A549 (cell line): ENCODE data around the gene TTLL13. TPM values are rescaled to one million over a fixed set of nuclear protein-coding genes. Genes with fewer than 3 reads are reported as not detected.

Source experiments
- ATAC-seq, 2 experiments: fragments of 200-7000 bp in 1 of 2; fragments of >200 bp in 1 of 2; cut with Nextera tagmentation in 1 of 2; cut with Tn5 transposase in 1 of 2; 3 replicates each; pipeline versions ENCODE4 v1.8.0 to v1.9.1; 2018 to 2020; ENCODE audit warnings: mild to moderate bottlenecking in 1 of 2, moderate library complexity in 1 of 2
- CTCF ChIA-PET: fragments of 300-600 bp; sonication (Branson Sonifier 250); formaldehyde crosslinking; extraction: SDS; loops from one replicate; lab custom pipeline; 2021; ENCODE audit warnings: antibody characterized with exemption, inconsistent platforms; lab: Yijun Ruan, JAX
- POLR2A ChIA-PET: fragments of 350-600 bp; formaldehyde crosslinking; extraction: SDS; loops from one replicate; lab custom pipeline; 2021; ENCODE audit warnings: antibody characterized with exemption, inconsistent platforms; lab: Yijun Ruan, JAX
- DNase-seq, 2 experiments: peaks; one replicate each; pipeline versions ENCODE4 v3.0.0 to v3.0.0-alpha.2; 2011 to 2016; ENCODE audit warnings: low read depth in 1 of 2, low spot score in 1 of 2
- FAIRE-seq: peaks from 2 replicates; lab custom pipeline; 2011; peaks lifted over from hg19 to GRCh38; lab: Jason Lieb, UNC
- H3K27ac ChIP-seq, 2 experiments: fragments of >200 bp; sonication (Bioruptor Twin); formaldehyde crosslinking; 3 replicates each; pipeline ENCODE4 v1.5.1; 2016 to 2017
- H3K4me1 ChIP-seq: fragments of >200 bp; sonication (Bioruptor Twin); formaldehyde crosslinking; 3 replicates; pipeline ENCODE4 v1.6.1; 2016
- H3K4me2 ChIP-seq: fragments of >200 bp; sonication (Bioruptor Twin); formaldehyde crosslinking; 3 replicates; pipeline ENCODE4 v1.6.1; 2016
- H3K4me3 ChIP-seq: fragments of >200 bp; sonication (Bioruptor Twin); formaldehyde crosslinking; 3 replicates; pipeline ENCODE4 v1.5.1; 2016
- H3K9me3 ChIP-seq: fragments of >200 bp; sonication (Bioruptor Twin); formaldehyde crosslinking; 3 replicates; pipeline ENCODE4 v1.6.1; 2016
- CHD2 ChIP-seq: fragments of 150-350 bp; IDR thresholded peaks from 2 replicates; pipeline ENCODE4 v1.6.1; 2014; ENCODE audit warnings: low read length; ENCODE audit not compliant: partially characterized antibody
- CHD4 ChIP-seq: fragments of 200-600 bp; sonication (generic); IDR thresholded peaks from 2 replicates; pipeline ENCODE4 v1.6.1; 2016; ENCODE audit warnings: antibody characterized with exemption, mild to moderate bottlenecking, borderline replicate concordance
- ESRRA ChIP-seq: fragments of 150-350 bp; IDR thresholded peaks from 2 replicates; pipeline ENCODE4 v1.6.1; 2014; ENCODE audit warnings: mild to moderate bottlenecking, low read length, borderline replicate concordance
- HOXA7 ChIP-seq: fragments of 250-450 bp; sonication (Bioruptor Pico); IDR thresholded peaks from 2 replicates; pipeline ENCODE4 v1.5.0; 2020; ENCODE audit warnings: mild to moderate bottlenecking, moderate library complexity
- HOXB13 ChIP-seq: fragments of 250-450 bp; sonication (Bioruptor Pico); IDR thresholded peaks from 2 replicates; pipeline ENCODE4 v1.5.0; 2020; ENCODE audit warnings: low read depth, mild to moderate bottlenecking, moderate library complexity
- HOXB5 ChIP-seq: fragments of 250-450 bp; sonication (Bioruptor Pico); IDR thresholded peaks from 2 replicates; pipeline ENCODE4 v1.5.0; 2020; ENCODE audit warnings: mild to moderate bottlenecking, moderate library complexity
- KDM5A ChIP-seq: fragments of 200-600 bp; sonication (generic); IDR thresholded peaks from 2 replicates; pipeline ENCODE4 v1.6.1; 2016; ENCODE audit warnings: antibody characterized with exemption, mild to moderate bottlenecking
- MAFK ChIP-seq: fragments of 450-650 bp; IDR thresholded peaks from 2 replicates; pipeline ENCODE4 v1.6.1; 2014; ENCODE audit not compliant: partially characterized antibody
- POLR2A ChIP-seq: IDR thresholded peaks from 2 replicates; pipeline ENCODE4 v1.6.1; 2012; ENCODE audit warnings: mild to moderate bottlenecking, low read length
- POLR2AphosphoS2 ChIP-seq: conservative IDR thresholded peaks from 2 replicates; pipeline ENCODE4 v1.6.1; 2012; ENCODE audit warnings: low read length, improper control_type of control experiment, inconsistent platforms
- RAD21 ChIP-seq, 2 experiments: fragments of >200 bp in 1 of 2; sonication (Bioruptor Twin) in 1 of 2; formaldehyde crosslinking in 1 of 2; IDR thresholded peaks in 1 of 2; conservative IDR thresholded peaks in 1 of 2; 2 replicates in 1 of 2; 3 replicates in 1 of 2; pipeline ENCODE4 v1.6.1; 2012 to 2018; ENCODE audit warnings: inconsistent platforms in 1 of 2
- RNF2 ChIP-seq: fragments of 200-600 bp; sonication (generic); IDR thresholded peaks from 2 replicates; pipeline ENCODE4 v1.6.1; 2016; ENCODE audit warnings: low read depth, mild to moderate bottlenecking, antibody characterized with exemption, moderate library complexity, borderline replicate concordance
- TFCP2L1 ChIP-seq: fragments of 250-450 bp; sonication (Bioruptor Pico); IDR thresholded peaks from 2 replicates; pipeline ENCODE4 v1.5.0; 2021; ENCODE audit warnings: mild to moderate bottlenecking
- WGBS: methylation state at CpG from one replicate; pipeline ENCODE4 v1.1.6; 2017; ENCODE audit errors: missing lambda C conversion rate; 5-methylcytosine and 5-hydroxymethylcytosine counted together
- polyA plus RNA-seq, 4 experiments: library from polyadenylated mRNA; depleted of rRNA in 3 of 4; stranded (reverse); fragments of >200 nt; fragmentation: RNase III in 1 of 4; extraction: RNeasy Plus Mini Kit Qiagen cat#74134 plus additional on column Dnase treatment in 1 of 4; gene quantifications; 2 replicates in 3 of 4; 3 replicates in 1 of 4; pipeline ENCODE4 v1.2.3, GENCODE V29; 2011 to 2017
- TF ChIP-seq, protein P1 (sequence below): IDR thresholded peaks from 2 replicates; pipeline ENCODE4 v1.6.1; 2012
- TF ChIP-seq, protein P2 (sequence below): fragments of >200 bp; sonication (Bioruptor Twin); formaldehyde crosslinking; IDR thresholded peaks from 3 replicates; pipeline ENCODE4 v1.5.1; 2016

Gene TTLL13
- polyA plus RNA-seq, 2 of the 4 experiments (the other 2 are of a cell fraction), result 0.17 to 0.61 TPM

DNA sequence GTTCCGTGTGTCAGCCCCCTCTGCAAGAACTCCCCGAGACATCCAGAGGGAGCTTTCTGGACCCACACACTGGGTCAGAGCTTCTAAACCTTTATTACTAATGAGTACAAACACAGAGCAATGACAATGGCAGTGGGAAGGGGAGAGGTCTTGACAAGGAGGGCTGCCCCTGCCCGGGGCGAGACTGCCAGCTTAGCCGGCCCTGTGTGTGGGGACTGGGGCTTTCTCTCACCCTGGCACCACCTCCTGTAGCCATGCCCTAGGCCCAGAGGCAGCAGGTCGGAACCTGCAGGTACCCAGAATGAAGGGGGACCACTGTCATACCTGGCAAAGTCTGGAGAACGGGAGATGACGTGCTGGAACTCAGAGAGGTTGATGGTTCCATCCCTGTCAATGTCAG is 18.7 kb upstream of the TTLL13 start (continued):
- TF ChIP-seq HOXB13 (CRISPR knock-in tag), result no peak
- no peak for TF ChIP-seq POLR2AphosphoS2

DNA sequence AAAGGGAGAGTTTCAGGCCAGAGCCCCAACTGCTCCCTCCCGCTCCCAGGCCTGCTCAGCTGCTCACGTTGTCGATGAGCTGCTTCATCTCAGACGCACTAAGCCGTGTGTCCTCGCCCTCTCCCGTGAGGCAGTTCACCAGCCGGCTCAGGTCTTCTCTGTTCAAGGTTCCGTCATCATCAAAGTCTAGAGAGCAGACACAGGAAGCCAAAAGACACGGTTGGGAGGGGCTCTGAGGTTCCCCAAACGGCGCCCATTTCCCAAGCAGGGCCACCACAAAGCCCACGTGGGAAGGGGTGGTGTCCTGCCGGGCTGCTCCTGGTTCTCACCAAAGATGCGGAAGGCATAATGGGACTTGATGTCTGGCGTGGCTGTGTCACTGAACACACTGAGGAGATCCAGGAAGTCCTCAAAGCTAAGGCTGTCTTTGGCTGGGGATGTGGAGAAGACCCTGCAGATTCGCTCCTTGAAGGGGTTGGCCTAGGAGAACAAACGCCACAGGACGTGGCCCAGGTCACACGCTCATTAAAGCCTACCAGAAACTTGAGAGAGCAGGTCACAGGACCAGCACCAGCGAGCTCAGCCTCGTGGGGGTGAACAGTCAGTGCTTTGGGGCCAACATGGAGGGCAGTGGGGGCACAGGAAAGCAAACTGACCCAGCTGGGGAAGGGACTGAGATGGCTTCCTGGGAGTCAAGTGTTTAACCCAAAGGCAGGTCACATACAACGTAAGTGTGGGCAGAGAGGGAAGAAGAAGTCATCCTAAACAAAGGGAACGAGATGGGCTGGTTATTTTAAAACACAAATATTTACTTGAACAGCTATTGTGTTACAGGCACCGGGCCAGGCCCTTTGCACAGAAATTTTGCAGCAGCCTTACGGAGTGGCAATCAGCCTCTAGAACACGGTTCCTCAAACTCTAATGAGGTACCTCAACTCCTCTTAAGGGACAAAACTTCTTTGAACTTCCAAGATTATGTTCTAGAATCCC is 18.0 kb upstream of the TTLL13 start:
- no peak overlapping the region for H3K4me3 ChIP-seq
- TF ChIP-seq HOXB5 (CRISPR knock-in tag), result no peak
- no peaks in the 10 kb centered on the region for H3K9me3 ChIP-seq
- H3K4me2 ChIP-seq, result peak overlapping the region; percentile 93
- ChIA-PET CTCF (interaction anchor here (1.3 to 36.4 kb wide), 8 partner anchors 11 to 333 kb away, joined by 3 to 732 read pairs (median 6); partner anchors contain the start of gene TTLL13), POLR2A (interaction anchor here (0.6 to 0.9 kb wide), 2 partner anchors 11 to 88 kb away, joined by 3 read pairs; no protein-coding TSS in a partner anchor)
- DNase-seq, result no peak
- 75% methylated on average over 27 of the region's 27 CpGs for WGBS
- peak overlapping the region in 1 of 2 experiments; percentile 90; a peak in 1 of 6 replicates for H3K27ac ChIP-seq
- peaks cover 26% of the 10 kb centered on the region for H3K4me1 ChIP-seq
- FAIRE-seq, result no peak
- ATAC-seq, result no peak

DNA sequence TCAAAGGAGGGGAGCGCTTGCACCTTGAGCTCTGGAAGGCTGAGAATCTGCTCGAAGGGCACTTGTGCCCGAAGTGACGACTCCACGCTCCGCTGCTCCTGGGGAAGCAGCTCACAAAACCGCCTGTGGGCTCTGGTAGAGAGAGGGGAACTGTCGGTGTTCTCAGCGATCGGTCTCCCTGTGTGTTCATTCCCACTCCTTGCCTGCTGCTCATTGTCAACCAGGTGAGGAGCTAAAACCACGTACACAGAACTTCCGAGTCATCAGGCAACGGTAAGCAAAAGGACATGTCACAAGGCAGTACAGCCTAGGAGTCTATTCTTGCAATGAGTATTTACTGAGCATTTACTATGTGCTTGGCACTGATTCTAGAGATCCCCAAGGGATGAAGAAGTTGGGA is 17.2 kb upstream of the TTLL13 start:
- H3K9me3 ChIP-seq, result no peaks in the 10 kb centered on the region
- ChIA-PET POLR2A (interaction anchor here (1.4 to 2.3 kb wide), 4 partner anchors 11 to 48 kb away, joined by 4 to 15 read pairs (median 10); partner anchors contain the start of gene SEMA4B), CTCF (interaction anchor here (0.7 to 36.4 kb wide), 18 partner anchors 8 to 334 kb away, joined by 3 to 732 read pairs (median 6); partner anchors contain the start of genes SEMA4B and TTLL13)
- FAIRE-seq, result no peak
- peak overlapping the region; percentile 85; the same call in 1 of the 3 replicates for H3K4me3 ChIP-seq
- peak overlapping the region in 1 of 2 experiments; percentile 90; a peak in 3 of 6 replicates for H3K27ac ChIP-seq
- peak overlapping the region; percentile 93 for H3K4me2 ChIP-seq
- 80% methylated on average over 13 of the region's 13 CpGs for WGBS
- no peak for ATAC-seq
- no peak for DNase-seq
- peaks cover 26% of the 10 kb centered on the region for H3K4me1 ChIP-seq
- TF ChIP-seq KDM5A (no peak), MAFK (no peak), POLR2A (no peak), ESRRA (no peak), CHD4 (no peak), TFCP2L1 (no peak), CHD2 (no peak), HOXB5 (CRISPR knock-in tag) (no peak)
- TF ChIP-seq, protein P1, sequence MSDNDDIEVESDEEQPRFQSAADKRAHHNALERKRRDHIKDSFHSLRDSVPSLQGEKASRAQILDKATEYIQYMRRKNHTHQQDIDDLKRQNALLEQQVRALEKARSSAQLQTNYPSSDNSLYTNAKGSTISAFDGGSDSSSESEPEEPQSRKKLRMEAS, result no peak

DNA sequence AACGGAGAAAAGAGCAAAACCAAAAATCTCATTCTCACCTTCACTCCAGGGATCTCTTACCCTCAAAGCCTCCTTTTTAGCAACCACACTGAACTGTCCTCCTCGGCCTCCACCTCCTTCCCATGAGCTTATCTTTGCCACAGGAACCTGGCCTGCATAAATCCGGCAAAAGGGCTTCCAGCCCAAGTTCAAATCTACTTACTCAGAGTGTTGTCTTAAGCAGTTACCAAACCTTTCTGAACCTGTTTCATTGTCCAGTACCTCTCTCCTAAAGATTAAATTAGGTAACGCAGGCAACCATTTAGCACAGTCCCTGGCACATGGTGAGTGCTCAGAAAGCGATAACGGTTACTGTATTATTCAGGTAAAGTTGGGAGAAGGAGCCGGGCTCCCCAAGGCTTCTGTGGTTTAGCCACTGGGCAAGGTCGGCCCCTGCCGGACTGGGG is 16.4 kb upstream of the TTLL13 start:
- DNase-seq (no peak), ATAC-seq (peak in 1 of 2 experiments; percentile 2; a peak in 3 of 6 replicates), FAIRE-seq (no peak)
- ChIA-PET CTCF (interaction anchor here (0.6 to 36.4 kb wide), 32 partner anchors 9 to 492 kb away, joined by 3 to 732 read pairs (median 4); partner anchors contain the start of genes AP3S2, SEMA4B and TTLL13), POLR2A (interaction anchor here (0.7 to 2.3 kb wide), 17 partner anchors 10 to 339 kb away, joined by 3 to 24 read pairs (median 6); partner anchors contain the start of genes AP3S2, ARPIN, SEMA4B and TTLL13)
- no peaks in the 10 kb centered on the region for H3K9me3 ChIP-seq
- peak overlapping the region; percentile 85 for H3K4me3 ChIP-seq
- TF ChIP-seq, protein P2, sequence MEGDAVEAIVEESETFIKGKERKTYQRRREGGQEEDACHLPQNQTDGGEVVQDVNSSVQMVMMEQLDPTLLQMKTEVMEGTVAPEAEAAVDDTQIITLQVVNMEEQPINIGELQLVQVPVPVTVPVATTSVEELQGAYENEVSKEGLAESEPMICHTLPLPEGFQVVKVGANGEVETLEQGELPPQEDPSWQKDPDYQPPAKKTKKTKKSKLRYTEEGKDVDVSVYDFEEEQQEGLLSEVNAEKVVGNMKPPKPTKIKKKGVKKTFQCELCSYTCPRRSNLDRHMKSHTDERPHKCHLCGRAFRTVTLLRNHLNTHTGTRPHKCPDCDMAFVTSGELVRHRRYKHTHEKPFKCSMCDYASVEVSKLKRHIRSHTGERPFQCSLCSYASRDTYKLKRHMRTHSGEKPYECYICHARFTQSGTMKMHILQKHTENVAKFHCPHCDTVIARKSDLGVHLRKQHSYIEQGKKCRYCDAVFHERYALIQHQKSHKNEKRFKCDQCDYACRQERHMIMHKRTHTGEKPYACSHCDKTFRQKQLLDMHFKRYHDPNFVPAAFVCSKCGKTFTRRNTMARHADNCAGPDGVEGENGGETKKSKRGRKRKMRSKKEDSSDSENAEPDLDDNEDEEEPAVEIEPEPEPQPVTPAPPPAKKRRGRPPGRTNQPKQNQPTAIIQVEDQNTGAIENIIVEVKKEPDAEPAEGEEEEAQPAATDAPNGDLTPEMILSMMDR, result peak; percentile 57; the same call in 2 of the 3 replicates
- peak; percentile 69 to 74 for TF ChIP-seq RAD21 (conservative IDR thresholded peaks at IDR 0.05 in 1 of 2, IDR thresholded peaks at IDR 0.05 in 1 of 2)
- no peak for TF ChIP-seq HOXA7 (CRISPR knock-in tag)
- no peak for TF ChIP-seq POLR2A
- TF ChIP-seq RNF2, result no peak
- peaks cover 26% of the 10 kb centered on the region for H3K4me1 ChIP-seq
- peak overlapping the region; percentile 86 to 90 for H3K27ac ChIP-seq
- WGBS, result 4% methylated on average over 9 of the region's 9 CpGs
- peak overlapping the region; percentile 93 for H3K4me2 ChIP-seq
